Retinal pigment epithelial cell (primary cell): ENCODE data around the gene RAB40C.

Experiments used
- DNase-seq: peaks from one replicate; pipeline ENCODE4 v3.0.0-alpha.2; 2010; ENCODE audit warnings: low read depth
- H3K4me3 ChIP-seq: 2 replicates; pipeline ENCODE4 v1.5.1; 2011; ENCODE audit warnings: mild to moderate bottlenecking, low read length, control low read depth, moderate library complexity
- TF ChIP-seq, protein P1 (sequence below): conservative IDR thresholded peaks from 2 replicates; pipeline ENCODE4 v1.5.1; 2011; ENCODE audit warnings: low read depth, low read length, control low read depth, inconsistent platforms

RAB40C gene

GRCh38 chr16:621526-622105 lies 31.8 kb downstream of the RAB40C start:
- DNase-seq: no peak
- no peak overlapping the region for H3K4me3 ChIP-seq
- TF ChIP-seq, protein P1, sequence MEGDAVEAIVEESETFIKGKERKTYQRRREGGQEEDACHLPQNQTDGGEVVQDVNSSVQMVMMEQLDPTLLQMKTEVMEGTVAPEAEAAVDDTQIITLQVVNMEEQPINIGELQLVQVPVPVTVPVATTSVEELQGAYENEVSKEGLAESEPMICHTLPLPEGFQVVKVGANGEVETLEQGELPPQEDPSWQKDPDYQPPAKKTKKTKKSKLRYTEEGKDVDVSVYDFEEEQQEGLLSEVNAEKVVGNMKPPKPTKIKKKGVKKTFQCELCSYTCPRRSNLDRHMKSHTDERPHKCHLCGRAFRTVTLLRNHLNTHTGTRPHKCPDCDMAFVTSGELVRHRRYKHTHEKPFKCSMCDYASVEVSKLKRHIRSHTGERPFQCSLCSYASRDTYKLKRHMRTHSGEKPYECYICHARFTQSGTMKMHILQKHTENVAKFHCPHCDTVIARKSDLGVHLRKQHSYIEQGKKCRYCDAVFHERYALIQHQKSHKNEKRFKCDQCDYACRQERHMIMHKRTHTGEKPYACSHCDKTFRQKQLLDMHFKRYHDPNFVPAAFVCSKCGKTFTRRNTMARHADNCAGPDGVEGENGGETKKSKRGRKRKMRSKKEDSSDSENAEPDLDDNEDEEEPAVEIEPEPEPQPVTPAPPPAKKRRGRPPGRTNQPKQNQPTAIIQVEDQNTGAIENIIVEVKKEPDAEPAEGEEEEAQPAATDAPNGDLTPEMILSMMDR: no peak

GRCh38 chr16:622920-623280 lies 33.0 kb downstream of the RAB40C start:
- TF ChIP-seq, protein P1: no peak
- DNase-seq: no peak
- no peak overlapping the region for H3K4me3 ChIP-seq

DNA sequence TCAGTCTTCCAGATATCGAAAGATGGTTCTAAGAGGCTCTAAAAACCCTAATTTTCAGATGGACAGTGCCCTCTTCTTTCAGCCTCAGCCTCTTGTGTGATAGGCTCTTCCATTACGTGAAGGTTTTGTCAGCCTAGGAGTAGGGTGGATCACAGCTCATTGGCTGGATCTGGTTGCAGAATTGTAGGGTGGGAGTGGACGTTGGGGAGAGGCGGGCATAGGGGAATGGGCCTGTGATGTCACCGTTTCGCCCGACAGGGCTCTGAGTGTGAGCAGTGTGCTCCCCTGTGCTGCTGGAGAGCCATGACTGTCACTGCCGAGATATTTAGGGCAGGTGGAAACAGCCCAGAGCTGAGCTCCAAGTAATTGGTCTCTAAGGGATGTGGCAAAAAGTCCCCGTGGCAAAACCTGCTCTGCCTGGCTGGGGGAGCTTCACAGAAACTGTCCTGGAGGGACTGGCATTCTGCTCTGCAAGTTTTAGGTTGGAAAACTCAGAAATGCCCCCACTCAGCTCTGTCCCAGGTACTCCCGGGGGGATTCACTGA lies 34.7 kb downstream of the RAB40C start:
- TF ChIP-seq, protein P1: no peak
- DNase-seq: no peak
- no peak overlapping the region for H3K4me3 ChIP-seq

GRCh38 chr16:625117-625976 lies 35.5 kb downstream of the RAB40C start:
- no peak overlapping the region for H3K4me3 ChIP-seq
- TF ChIP-seq, protein P1: no peak
- no peak for DNase-seq

DNA sequence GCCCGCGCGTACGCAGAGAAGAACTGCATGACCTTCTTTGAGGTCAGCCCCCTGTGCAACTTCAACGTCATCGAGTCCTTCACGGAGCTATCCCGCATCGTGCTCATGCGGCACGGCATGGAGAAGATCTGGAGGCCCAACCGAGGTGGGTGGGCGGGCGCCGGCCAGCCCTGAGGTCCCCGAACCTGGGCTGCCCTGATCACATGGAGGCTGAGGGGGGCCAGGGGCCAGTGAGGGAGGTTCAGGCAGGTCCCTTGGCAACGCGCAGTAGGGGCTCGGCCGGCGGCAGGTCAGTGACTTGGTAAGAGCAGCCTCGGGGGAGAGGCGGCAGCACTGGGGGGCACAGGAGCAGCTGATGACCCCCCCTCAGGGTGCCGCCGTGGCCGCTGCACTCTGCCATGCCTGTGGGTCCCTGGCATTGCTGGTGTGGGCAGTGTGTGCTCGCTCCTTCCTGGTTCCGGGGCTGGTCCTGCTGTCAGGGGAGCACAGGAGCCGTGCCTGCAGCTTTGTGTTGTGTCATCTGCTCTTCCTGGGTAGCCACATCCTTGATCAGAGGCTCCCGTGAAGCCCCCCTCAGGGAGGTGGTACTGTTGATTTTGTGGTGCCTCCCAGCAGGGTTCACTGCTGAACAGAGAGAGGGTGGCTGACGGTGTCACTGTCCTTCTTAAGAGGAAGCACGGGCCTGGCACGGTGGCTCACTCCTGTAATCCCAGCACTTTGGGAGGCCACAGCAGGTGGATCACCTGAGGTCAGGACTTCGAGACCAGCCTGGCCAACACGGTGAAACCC lies 36.3 kb downstream of the RAB40C start:
- no peak for DNase-seq
- TF ChIP-seq, protein P1: no peak
- no peak overlapping the region for H3K4me3 ChIP-seq

- TF ChIP-seq, protein P1: no peak
- H3K4me3 ChIP-seq: no peak overlapping the region
- peak; percentile 72 for DNase-seq
Measured at GRCh38 chr16:626787-627453, 37.1 kb downstream of the RAB40C start.
